Esophagus (tissue), 2 donors: Measurements from ENCODE around the gene SLC34A2. TPM values are rescaled to one million over a fixed set of nuclear protein-coding genes. Genes with fewer than 3 reads are reported as not detected.

Experiments used
- H3K27ac ChIP-seq, 2 donors: one replicate each; pipeline ENCODE4 v1.5.1; 2013; ENCODE audit warnings: low read depth in 2 of 2, mild to moderate bottlenecking in 2 of 2, inconsistent platforms in 1 of 2, low read length in 1 of 2, moderate library complexity in 1 of 2
- H3K27me3 ChIP-seq, 2 donors: one replicate each; pipeline ENCODE4 v1.6.1; 2013; ENCODE audit warnings: low read length in 2 of 2, control low read depth in 1 of 2, mild to moderate bottlenecking in 1 of 2; ENCODE audit not compliant: insufficient read depth in 2 of 2, control insufficient read depth in 1 of 2
- H3K36me3 ChIP-seq, 2 donors: one replicate each; pipeline ENCODE4 v1.6.1; 2013; ENCODE audit warnings: low read length in 1 of 2; ENCODE audit not compliant: control insufficient read depth in 2 of 2, insufficient read depth in 2 of 2
- H3K4me1 ChIP-seq, 2 donors: one replicate each; pipeline ENCODE4 v1.6.1; 2013; ENCODE audit warnings: low read length in 1 of 2; ENCODE audit not compliant: control insufficient read depth in 2 of 2, insufficient read depth in 2 of 2
- H3K4me3 ChIP-seq, 2 donors: one replicate each; pipeline ENCODE4 v1.5.1; 2013; ENCODE audit warnings: low read length in 2 of 2, mild to moderate bottlenecking in 2 of 2, low read depth in 1 of 2, moderate library complexity in 1 of 2
- H3K9me3 ChIP-seq, 2 donors: one replicate each; pipeline ENCODE4 v1.6.1; 2013; ENCODE audit warnings: mild to moderate bottlenecking in 2 of 2, low read depth in 1 of 2, low read length in 1 of 2, moderate library complexity in 1 of 2; ENCODE audit not compliant: control insufficient read depth in 2 of 2, insufficient read depth in 1 of 2
- WGBS, 2 donors: extraction: QIAGEN DNeasy Blood & Tissue Kit; methylation state at CpG; one replicate each; pipeline ENCODE4 v1.1.7; 2013; 5-methylcytosine and 5-hydroxymethylcytosine counted together
- polyA plus RNA-seq, 2 donors: library from polyadenylated mRNA; stranded (reverse); fragments of 200-250 nt; gene quantifications; one replicate each; pipeline ENCODE4 v1.2.3, GENCODE V29; 2013
- donor health status: healthy with polysubstance abuse.
- donor health status: Bipolar disorder and iron deficiency.

The SLC34A2 gene
- polyA plus RNA-seq, 2 donors, result 0.12 to 0.14 TPM

DNA sequence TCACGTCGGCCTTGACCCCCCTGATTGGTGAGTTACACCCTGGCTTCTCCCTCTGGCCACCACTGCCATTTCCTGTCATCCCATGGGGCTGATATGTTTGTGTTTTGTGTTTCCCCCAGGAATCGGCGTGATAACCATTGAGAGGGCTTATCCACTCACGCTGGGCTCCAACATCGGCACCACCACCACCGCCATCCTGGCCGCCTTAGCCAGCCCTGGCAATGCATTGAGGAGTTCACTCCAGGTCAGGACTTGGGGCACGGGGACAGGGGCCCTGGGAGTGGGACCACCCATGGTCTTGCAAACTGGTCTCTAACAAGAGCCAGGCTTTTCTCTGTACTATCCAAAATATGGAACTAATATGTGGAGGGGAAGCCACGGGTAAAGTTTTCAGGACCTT is 18.7 kb downstream of the SLC34A2 start:
- WGBS, 2 donors, result 93% methylated on average over 10 of the region's 10 CpGs

DNA sequence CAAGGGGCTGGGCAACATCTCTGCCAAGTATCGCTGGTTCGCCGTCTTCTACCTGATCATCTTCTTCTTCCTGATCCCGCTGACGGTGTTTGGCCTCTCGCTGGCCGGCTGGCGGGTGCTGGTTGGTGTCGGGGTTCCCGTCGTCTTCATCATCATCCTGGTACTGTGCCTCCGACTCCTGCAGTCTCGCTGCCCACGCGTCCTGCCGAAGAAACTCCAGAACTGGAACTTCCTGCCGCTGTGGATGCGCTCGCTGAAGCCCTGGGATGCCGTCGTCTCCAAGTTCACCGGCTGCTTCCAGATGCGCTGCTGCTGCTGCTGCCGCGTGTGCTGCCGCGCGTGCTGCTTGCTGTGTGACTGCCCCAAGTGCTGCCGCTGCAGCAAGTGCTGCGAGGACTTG is 20.6 kb downstream of the SLC34A2 start:
- WGBS, 2 donors, result 96% methylated on average over 30 of the region's 30 CpGs
- Histone ChIP-seq H3K4me1 (no peaks in the 10 kb centered on the region), H3K9me3 (no peaks in the 10 kb centered on the region), H3K27me3 (no peaks in the 10 kb centered on the region), H3K4me3 (no peak overlapping the region), H3K27ac (no peak overlapping the region), H3K36me3 (no peaks in the 10 kb centered on the region)

More for the DNA sequence above, 18.7 kb downstream of the SLC34A2 start:
- no peaks in the 10 kb centered on the region for H3K4me1 ChIP-seq
- no peaks in the 10 kb centered on the region for H3K27me3 ChIP-seq
- H3K4me3 ChIP-seq, result no peak overlapping the region
- H3K9me3 ChIP-seq, result no peaks in the 10 kb centered on the region
- H3K27ac ChIP-seq, result no peak overlapping the region
- no peaks in the 10 kb centered on the region for H3K36me3 ChIP-seq

DNA sequence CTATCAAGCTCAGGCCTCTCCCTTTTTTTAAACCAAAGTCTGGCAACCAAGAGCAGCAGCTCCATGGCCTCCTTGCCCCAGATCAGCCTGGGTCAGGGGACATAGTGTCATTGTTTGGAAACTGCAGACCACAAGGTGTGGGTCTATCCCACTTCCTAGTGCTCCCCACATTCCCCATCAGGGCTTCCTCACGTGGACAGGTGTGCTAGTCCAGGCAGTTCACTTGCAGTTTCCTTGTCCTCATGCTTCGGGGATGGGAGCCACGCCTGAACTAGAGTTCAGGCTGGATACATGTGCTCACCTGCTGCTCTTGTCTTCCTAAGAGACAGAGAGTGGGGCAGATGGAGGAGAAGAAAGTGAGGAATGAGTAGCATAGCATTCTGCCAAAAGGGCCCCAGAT is 21.5 kb downstream of the SLC34A2 start:
- H3K27me3 ChIP-seq, result no peaks in the 10 kb centered on the region
- H3K27ac ChIP-seq, result no peak overlapping the region
- 49 to 54% methylated on average over 3 of the region's 3 CpGs for WGBS, 2 donors

DNA sequence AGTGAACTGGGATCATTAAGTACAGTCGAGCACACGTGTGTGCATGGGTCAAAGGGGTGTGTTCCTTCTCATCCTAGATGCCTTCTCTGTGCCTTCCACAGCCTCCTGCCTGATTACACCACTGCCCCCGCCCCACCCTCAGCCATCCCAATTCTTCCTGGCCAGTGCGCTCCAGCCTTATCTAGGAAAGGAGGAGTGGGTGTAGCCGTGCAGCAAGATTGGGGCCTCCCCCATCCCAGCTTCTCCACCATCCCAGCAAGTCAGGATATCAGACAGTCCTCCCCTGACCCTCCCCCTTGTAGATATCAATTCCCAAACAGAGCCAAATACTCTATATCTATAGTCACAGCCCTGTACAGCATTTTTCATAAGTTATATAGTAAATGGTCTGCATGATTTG is 22.3 kb downstream of the SLC34A2 start:
- Histone ChIP-seq H3K4me3 (no peak overlapping the region), H3K36me3 (no peaks in the 10 kb centered on the region), H3K27ac (no peak overlapping the region), H3K4me1 (no peaks in the 10 kb centered on the region), H3K27me3 (no peaks in the 10 kb centered on the region), H3K9me3 (no peaks in the 10 kb centered on the region)
- 87 to 89% methylated on average over 5 of the region's 5 CpGs for WGBS, 2 donors

More for the DNA sequence above, 21.5 kb downstream of the SLC34A2 start:
- H3K36me3 ChIP-seq, result no peaks in the 10 kb centered on the region
- no peak overlapping the region for H3K4me3 ChIP-seq
- H3K4me1 ChIP-seq, result no peaks in the 10 kb centered on the region
- no peaks in the 10 kb centered on the region for H3K9me3 ChIP-seq

DNA sequence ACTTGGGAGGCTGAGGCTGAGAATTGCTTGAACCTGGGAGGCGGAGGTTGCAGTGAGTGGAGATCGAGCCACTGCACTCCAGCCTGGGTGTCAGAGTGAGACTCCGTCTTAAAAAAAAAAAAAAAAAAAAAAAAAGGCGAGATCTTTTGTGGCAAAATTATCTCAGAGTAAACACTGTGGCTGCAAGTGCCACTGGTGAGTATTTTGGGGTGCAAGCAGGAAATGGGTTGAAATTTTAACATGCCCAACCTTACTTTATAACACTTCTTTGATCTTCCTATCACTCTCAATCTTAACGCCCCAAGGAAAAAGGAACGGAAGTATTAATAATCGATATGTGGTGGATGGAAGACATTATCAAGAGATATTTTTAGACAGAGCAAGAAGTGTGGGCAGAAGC is 32.1 kb downstream of the SLC34A2 start:
- no peaks in the 10 kb centered on the region for H3K36me3 ChIP-seq
- 92 to 93% methylated on average over 7 of the region's 7 CpGs for WGBS, 2 donors
- no peaks in the 10 kb centered on the region for H3K4me1 ChIP-seq
- H3K27me3 ChIP-seq, result no peaks in the 10 kb centered on the region
- H3K27ac ChIP-seq, result no peak overlapping the region
- no peak overlapping the region for H3K4me3 ChIP-seq
- no peaks in the 10 kb centered on the region for H3K9me3 ChIP-seq

DNA sequence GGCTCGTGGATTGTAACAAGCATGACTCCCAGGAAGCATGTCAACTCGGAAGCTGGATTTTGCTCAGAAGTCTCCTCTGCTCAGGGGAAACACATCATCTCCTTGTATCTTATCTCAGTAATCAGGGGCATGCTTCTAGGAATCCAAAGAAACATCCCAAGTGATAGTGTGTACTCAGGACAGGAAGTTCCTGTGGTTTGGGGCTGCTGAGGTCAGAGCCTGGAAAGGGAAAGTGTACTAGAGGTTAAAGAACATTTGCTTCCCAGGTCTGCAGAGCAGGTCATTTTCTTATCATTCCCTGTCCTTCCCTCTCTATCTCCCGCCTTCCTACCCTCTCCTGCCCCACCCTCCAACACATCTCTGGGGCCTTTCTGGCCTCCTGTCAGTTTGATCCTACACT is 38.8 kb downstream of the SLC34A2 start:
- Histone ChIP-seq H3K36me3 (no peaks in the 10 kb centered on the region), H3K4me1 (no peaks in the 10 kb centered on the region), H3K27me3 (no peaks in the 10 kb centered on the region), H3K9me3 (no peaks in the 10 kb centered on the region), H3K4me3 (no peak overlapping the region), H3K27ac (no peak overlapping the region)
- WGBS, 2 donors, result 64% methylated on average over 3 of the region's 3 CpGs

DNA sequence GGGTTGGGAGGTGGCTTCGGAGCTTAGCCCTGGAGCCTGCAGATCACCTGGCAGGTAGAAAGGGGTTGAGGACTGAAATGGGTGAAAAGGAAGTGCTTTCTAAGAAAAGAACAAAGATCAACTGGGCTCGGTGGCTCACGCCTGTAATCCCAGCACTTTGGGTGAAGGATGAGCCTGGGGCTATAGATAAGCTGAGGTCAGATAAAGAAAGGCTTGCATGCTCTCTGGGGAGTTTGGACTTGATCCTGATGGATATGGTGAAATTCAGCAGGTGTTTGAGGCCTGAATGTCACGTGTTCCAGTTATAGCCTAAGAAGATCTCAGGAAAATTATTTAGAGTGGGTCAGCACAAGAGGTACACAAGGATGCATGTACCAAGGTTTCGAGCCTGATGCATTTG is 40.8 kb downstream of the SLC34A2 start:
- Histone ChIP-seq H3K36me3 (no peaks in the 10 kb centered on the region), H3K9me3 (no peaks in the 10 kb centered on the region), H3K27ac (no peak overlapping the region), H3K4me1 (no peaks in the 10 kb centered on the region), H3K4me3 (no peak overlapping the region), H3K27me3 (no peaks in the 10 kb centered on the region)
- WGBS, 2 donors, result 56 to 64% methylated on average over 5 of the region's 5 CpGs

DNA sequence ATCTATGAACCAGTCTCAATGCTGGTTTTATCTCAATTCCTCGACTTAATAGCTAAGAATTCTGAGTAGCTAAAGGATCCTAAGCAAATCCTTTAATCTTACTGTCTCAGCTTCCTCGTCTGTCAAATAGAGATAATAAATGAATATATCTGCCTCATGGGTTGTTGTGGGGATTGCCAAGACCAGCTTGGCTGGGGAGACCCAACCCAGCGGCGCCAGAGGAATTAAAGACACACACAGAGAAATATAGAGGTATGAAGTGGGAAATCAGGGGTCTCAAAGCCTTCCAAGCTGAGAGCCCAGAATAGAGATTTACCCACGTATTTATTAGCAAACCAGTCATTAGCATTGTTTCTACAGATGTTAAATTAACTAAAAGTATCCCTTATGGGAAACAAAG is 41.9 kb downstream of the SLC34A2 start:
- Histone ChIP-seq H3K4me3 (no peak overlapping the region), H3K9me3 (no peaks in the 10 kb centered on the region), H3K36me3 (no peaks in the 10 kb centered on the region), H3K27ac (no peak overlapping the region), H3K27me3 (no peaks in the 10 kb centered on the region), H3K4me1 (no peaks in the 10 kb centered on the region)
- 69 to 73% methylated on average over 5 of the region's 5 CpGs for WGBS, 2 donors

DNA sequence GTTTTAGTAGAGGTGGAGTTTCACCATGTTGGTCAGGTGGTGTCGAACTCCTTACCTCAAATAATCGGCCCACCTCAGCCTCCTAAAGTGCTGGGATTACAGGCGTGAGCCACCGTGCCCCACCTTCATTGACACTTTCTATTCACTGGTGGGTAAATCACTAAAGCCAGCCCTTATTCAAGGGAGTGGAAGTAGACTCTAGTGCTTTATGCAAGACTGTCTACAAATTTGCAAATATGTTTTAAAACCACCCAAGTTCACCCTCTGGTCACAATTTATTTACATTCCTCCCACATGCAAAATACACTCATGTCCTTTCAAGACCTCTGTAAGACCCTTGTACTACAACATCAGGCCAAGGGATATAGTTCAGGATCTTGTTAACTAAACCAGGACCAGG is 45.0 kb downstream of the SLC34A2 start:
- Histone ChIP-seq H3K9me3 (no peaks in the 10 kb centered on the region), H3K36me3 (no peaks in the 10 kb centered on the region), H3K27me3 (no peaks in the 10 kb centered on the region), H3K4me3 (no peak overlapping the region), H3K27ac (no peak overlapping the region), H3K4me1 (no peaks in the 10 kb centered on the region)
- 86 to 88% methylated on average over 4 of the region's 4 CpGs for WGBS, 2 donors

DNA sequence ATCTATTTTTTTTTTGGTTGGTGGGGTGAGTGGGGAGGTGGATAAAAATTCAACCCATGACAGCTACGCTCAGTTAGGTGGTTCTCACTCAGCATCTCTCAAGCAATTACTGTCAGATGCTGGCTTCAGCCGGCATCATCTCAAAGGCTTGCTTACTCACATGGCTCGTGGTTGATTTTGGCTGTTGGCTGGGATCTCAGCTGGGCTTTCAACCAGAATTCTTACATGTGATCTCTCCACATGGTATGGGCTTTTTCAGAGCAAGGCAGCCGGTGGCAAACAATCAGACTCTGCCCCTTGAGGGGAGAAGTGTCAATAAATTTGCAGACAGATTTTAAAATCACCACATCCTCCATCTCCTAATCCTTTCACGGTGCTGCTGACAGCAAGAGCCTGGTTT is 47.2 kb downstream of the SLC34A2 start:
- H3K27ac ChIP-seq, result no peak overlapping the region

More for the DNA sequence above, 47.2 kb downstream of the SLC34A2 start:
- Histone ChIP-seq H3K4me1 (no peaks in the 10 kb centered on the region), H3K9me3 (no peaks in the 10 kb centered on the region), H3K27me3 (no peaks in the 10 kb centered on the region), H3K36me3 (no peaks in the 10 kb centered on the region), H3K4me3 (no peak overlapping the region)
- WGBS, 2 donors, result 29 to 38% methylated on average over 5 of the region's 5 CpGs
